Measurements from ENCODE around the gene DISP3. TPM values are rescaled to one million over a fixed set of nuclear protein-coding genes. Genes with fewer than 3 reads are reported as not detected.

DISP3 gene
- total and polyA plus RNA-seq, 10 donors: 0.06 to 0.69 (median 0.43) TPM

DNA sequence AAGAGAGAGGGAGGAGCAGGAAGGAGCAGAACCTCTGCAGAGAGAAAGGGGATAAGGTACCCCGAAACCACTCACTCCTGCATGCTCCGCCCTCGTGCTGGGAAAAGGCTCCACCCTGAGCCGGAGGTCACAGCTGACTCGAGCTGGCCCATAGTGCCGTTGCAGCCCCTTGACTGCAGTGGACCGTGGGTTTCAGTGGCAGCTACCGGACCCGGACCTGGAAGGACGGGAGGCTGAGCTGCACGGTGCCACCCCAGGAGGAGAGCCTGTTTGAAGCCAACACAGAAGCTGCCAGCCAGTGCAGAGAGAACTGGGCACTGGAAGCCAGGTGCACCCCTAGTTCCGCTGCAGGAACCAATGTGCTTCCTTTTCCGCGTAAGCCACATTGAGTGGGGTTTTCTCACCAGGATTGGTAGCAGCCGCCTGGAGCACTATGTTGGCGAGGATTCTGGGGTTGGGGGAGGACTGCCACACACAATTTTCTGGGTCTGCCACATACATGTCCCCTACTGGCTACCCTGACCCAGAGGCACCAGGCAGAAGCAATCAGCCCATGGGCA, 91.9 kb downstream of the DISP3 start:
- Histone ChIP-seq H3K4me1 (no peaks in the 10 kb centered on the region), H3K27me3 (replicated peaks in 1 of 7) (peaks cover 0 to 63% (median 11%) of the 10 kb centered on the region in 7 donors), H3K4me3 (no peak overlapping the region), H3K9me3 (no peaks in the 10 kb centered on the region), H3K36me3 (no peaks in the 10 kb centered on the region), H3K27ac (no peak overlapping the region)
- intact Hi-C loops (cut with DNase I; ENCODE audit: low total_unique reads): no loop called here
- 33 to 55% (median 35%) methylated on average over 11 to 16 of the region's 16 CpGs for WGBS, 5 donors
- DNase-seq: peak; percentile 34
- TF ChIP-seq POLR2A (IDR thresholded peaks at IDR 0.05) (no peak), POLR2AphosphoS5 (IDR thresholded peaks at IDR 0.05) (no peak)
- TF ChIP-seq, protein P1, sequence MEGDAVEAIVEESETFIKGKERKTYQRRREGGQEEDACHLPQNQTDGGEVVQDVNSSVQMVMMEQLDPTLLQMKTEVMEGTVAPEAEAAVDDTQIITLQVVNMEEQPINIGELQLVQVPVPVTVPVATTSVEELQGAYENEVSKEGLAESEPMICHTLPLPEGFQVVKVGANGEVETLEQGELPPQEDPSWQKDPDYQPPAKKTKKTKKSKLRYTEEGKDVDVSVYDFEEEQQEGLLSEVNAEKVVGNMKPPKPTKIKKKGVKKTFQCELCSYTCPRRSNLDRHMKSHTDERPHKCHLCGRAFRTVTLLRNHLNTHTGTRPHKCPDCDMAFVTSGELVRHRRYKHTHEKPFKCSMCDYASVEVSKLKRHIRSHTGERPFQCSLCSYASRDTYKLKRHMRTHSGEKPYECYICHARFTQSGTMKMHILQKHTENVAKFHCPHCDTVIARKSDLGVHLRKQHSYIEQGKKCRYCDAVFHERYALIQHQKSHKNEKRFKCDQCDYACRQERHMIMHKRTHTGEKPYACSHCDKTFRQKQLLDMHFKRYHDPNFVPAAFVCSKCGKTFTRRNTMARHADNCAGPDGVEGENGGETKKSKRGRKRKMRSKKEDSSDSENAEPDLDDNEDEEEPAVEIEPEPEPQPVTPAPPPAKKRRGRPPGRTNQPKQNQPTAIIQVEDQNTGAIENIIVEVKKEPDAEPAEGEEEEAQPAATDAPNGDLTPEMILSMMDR (IDR thresholded peaks at IDR 0.05 in 8 of 11, conservative IDR thresholded peaks at IDR 0.05 in 3 of 11): no peak

DNA sequence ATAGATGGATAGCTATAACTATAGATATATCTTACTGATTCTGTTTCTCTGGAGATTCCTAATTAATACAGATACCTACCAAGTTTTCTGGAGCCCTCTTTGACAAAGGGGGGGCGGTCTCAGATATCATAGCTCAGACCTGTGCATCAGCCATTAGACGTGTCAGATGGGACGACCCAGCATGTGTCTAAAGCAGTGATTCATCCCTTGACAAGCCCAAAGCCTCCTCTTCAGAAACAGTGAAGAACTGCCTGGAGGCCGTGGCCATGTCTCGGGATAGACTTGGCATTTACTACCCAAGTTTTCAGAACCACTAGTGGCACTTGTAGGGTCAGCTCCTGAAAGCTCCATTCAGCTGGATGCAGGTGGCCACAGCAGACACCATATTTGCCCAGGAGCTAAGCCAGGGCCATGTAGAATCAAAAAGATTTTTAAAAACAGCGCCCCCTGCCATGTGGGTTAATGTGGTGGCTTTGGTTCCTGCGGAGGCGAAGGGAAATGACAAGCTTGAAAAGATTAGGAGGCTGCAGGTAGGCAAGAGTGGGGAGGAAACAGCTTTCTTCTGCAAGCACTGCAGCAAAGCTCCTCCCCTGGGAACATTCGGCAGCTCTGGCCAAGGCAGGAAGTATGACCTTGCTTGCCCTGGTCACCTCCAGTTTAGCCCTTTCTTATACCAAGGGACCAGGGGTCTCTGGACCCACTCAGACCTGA, 93.1 kb downstream of the DISP3 start:
- Histone ChIP-seq H3K36me3 (no peaks in the 10 kb centered on the region), H3K27me3 (replicated peaks in 1 of 7) (peaks cover 0 to 51% (median 11%) of the 10 kb centered on the region in 7 donors), H3K4me3 (no peak overlapping the region), H3K27ac (no peak overlapping the region), H3K4me1 (no peaks in the 10 kb centered on the region), H3K9me3 (no peaks in the 10 kb centered on the region)
- 47 to 58% (median 53%) methylated on average over 9 of the region's 9 CpGs for WGBS, 5 donors
- peak; percentile 28 for DNase-seq
- TF ChIP-seq POLR2A (IDR thresholded peaks at IDR 0.05) (no peak), POLR2AphosphoS5 (IDR thresholded peaks at IDR 0.05) (no peak)
- TF ChIP-seq, protein P1 (IDR thresholded peaks at IDR 0.05 in 8 of 11, conservative IDR thresholded peaks at IDR 0.05 in 3 of 11): no peak
- intact Hi-C loops (cut with DNase I; ENCODE audit: low total_unique reads): no loop called here

DNA sequence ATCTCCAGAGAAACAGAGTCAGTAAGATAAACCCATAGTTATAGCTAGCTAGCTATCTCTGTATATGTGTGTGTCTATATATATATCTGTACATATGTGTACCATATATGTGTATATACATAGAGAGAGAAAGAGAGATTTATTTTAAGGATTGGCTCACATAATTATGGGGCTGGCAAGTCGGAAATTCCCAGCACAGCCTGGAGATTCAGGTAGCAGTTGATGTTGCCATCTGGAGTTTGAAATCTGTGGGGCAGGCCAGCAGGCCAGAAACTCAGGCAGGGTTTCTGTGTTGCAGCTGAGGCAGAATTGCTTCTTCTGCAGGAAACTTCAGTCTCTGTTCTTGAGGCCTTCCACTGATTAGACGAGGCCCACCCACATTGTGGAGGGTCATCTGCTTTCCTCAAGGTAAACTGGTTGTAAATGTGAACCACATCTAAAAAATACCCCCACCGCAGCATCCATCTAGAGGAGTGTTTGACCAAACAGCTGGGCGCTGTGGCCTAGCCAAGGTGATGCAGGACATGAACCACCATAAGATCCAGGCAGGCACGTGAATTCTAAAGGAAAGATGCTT, 94.2 kb downstream of the DISP3 start:
- TF ChIP-seq POLR2A (IDR thresholded peaks at IDR 0.05): no peak
- TF ChIP-seq, protein P1 (IDR thresholded peaks at IDR 0.05 in 8 of 11, conservative IDR thresholded peaks at IDR 0.05 in 3 of 11): no peak
- TF ChIP-seq POLR2AphosphoS5 (IDR thresholded peaks at IDR 0.05): no peak
- DNase-seq: peak; percentile 40
- intact Hi-C loops (cut with DNase I; ENCODE audit: low total_unique reads): no loop called here
- peaks cover 0 to 42% (median 11%) of the 10 kb centered on the region in 7 donors for H3K27me3 ChIP-seq (replicated peaks in 1 of 7)
- no peaks in the 10 kb centered on the region for H3K36me3 ChIP-seq
- no peak overlapping the region for H3K4me3 ChIP-seq
- H3K9me3 ChIP-seq: no peaks in the 10 kb centered on the region
- no peaks in the 10 kb centered on the region for H3K4me1 ChIP-seq
- no peak overlapping the region for H3K27ac ChIP-seq
- 87 to 95% (median 91%) methylated on average over 5 of the region's 5 CpGs for WGBS, 5 donors

DNA sequence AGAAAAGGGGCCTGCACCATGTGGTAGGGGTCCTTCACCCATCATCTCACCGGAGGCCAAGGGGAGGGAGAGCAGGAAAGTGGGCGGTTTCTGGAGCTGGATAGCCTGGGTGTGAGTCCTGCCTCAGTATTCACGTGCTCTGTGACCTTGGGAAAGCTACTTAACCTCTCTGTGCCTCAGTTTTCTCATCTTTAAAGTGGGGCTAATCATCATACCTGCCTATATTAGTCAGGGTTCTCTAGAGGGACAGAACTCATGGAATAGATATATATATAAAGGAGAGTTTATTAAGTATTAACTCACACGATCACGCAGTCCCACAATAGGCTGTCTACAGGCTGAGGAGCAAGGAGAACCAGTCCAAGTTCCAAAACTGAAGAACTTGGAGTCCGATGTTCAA, 96.6 kb downstream of the DISP3 start:
- intact Hi-C loops (cut with DNase I; ENCODE audit: low total_unique reads): no loop called here
- H3K4me3 ChIP-seq: no peak overlapping the region
- TF ChIP-seq POLR2A (IDR thresholded peaks at IDR 0.05): no peak
- TF ChIP-seq POLR2AphosphoS5 (IDR thresholded peaks at IDR 0.05): no peak
- TF ChIP-seq, protein P1 (IDR thresholded peaks at IDR 0.05 in 8 of 11, conservative IDR thresholded peaks at IDR 0.05 in 3 of 11): no peak
- H3K27ac ChIP-seq: no peak overlapping the region
- DNase-seq: peak; percentile 13
- H3K36me3 ChIP-seq: no peaks in the 10 kb centered on the region
- no peaks in the 10 kb centered on the region for H3K4me1 ChIP-seq
- peaks cover 0 to 29% (median 9%) of the 10 kb centered on the region in 7 donors for H3K27me3 ChIP-seq (replicated peaks in 1 of 7)
- no peaks in the 10 kb centered on the region for H3K9me3 ChIP-seq
- WGBS, 5 donors: 77 to 92% (median 86%) methylated on average over 6 of the region's 6 CpGs

Measured in spleen (tissue), 11 donors.